Astrocyte (in vitro differentiated cells and primary cell): ENCODE results near the gene COL6A1.

Source experiments
- CTCF ChIP-seq: IDR thresholded peaks from 2 replicates; pipeline ENCODE4 v1.5.1; 2011; ENCODE audit warnings: low read depth, mild to moderate bottlenecking, inconsistent platforms, low read length, moderate library complexity; ENCODE audit not compliant: insufficient read depth
- EZH2 ChIP-seq: IDR thresholded peaks from 2 replicates; pipeline ENCODE4 v1.6.1; 2012; ENCODE audit warnings: mild to moderate bottlenecking, low read length, inconsistent platforms; ENCODE audit not compliant: insufficient read depth

GRCh38 chr21:45981151-45982091 lies at the start of gene COL6A1:
- no peak for TF ChIP-seq CTCF
- no peak for TF ChIP-seq EZH2
